DND-41 (cell line): Measurements from ENCODE around the gene TSPAN18.

ENCODE experiments used
- ATAC-seq: fragments of 200-7000 bp; cut with Tn5 transposase; 3 replicates; pipeline ENCODE4 v1.9.1; 2021; ENCODE audit warnings: low read depth; ENCODE audit not compliant: insufficient read depth
- DNase-seq: peaks from one replicate; pipeline ENCODE4 v3.0.0-alpha.2; 2020
- H2AFZ ChIP-seq: 2 replicates; pipeline ENCODE4 v1.6.0; 2012; ENCODE audit warnings: low read depth, low read length
- H3K27ac ChIP-seq: 2 replicates; pipeline ENCODE4 v1.5.1; 2012; ENCODE audit warnings: low read length, inconsistent platforms
- H3K27me3 ChIP-seq: fragments of 200-600 bp; sonication (generic); 2 replicates; pipeline ENCODE4 v1.6.0; 2012; ENCODE audit warnings: low read length, mild to moderate bottlenecking, inconsistent platforms; ENCODE audit not compliant: insufficient read depth, poor library complexity
- H3K36me3 ChIP-seq: 2 replicates; pipeline ENCODE4 v1.5.1; 2012; ENCODE audit warnings: low read length, inconsistent platforms; ENCODE audit not compliant: insufficient read depth
- H3K4me1 ChIP-seq: 2 replicates; pipeline ENCODE4 v1.5.1; 2012; ENCODE audit warnings: mild to moderate bottlenecking, low read length; ENCODE audit not compliant: insufficient read depth
- H3K4me2 ChIP-seq: 2 replicates; pipeline ENCODE4 v1.6.0; 2012; ENCODE audit warnings: mild to moderate bottlenecking, moderate library complexity, low read length, inconsistent platforms; ENCODE audit not compliant: insufficient read depth
- H3K4me3 ChIP-seq, 2 experiments: fragments of 200-600 bp in 1 of 2; shearing (Covaris generic) in 1 of 2; 2 replicates each; pipeline ENCODE4 v1.5.1; 2012 to 2016; ENCODE audit warnings: inconsistent platforms in 2 of 2, low read length in 2 of 2, mild to moderate bottlenecking in 2 of 2, low read depth in 1 of 2, moderate library complexity in 1 of 2
- H3K79me2 ChIP-seq: 2 replicates; pipeline ENCODE4 v1.6.0; 2012; ENCODE audit warnings: low read length, inconsistent platforms; ENCODE audit not compliant: insufficient read depth
- H3K9ac ChIP-seq: 2 replicates; pipeline ENCODE4 v1.6.0; 2012; ENCODE audit warnings: low read depth, mild to moderate bottlenecking, inconsistent platforms, low read length, moderate library complexity
- H3K9me3 ChIP-seq: 2 replicates; pipeline ENCODE4 v1.5.1; 2012; ENCODE audit warnings: low read length, moderate library complexity, mild to moderate bottlenecking, inconsistent platforms; ENCODE audit not compliant: insufficient read depth, severe bottlenecking
- H4K20me1 ChIP-seq: 2 replicates; pipeline ENCODE4 v1.6.0; 2012; ENCODE audit warnings: low read length; ENCODE audit not compliant: insufficient read depth
- CTCF ChIP-seq: IDR thresholded peaks from 2 replicates; pipeline ENCODE4 v1.5.1; 2012; ENCODE audit warnings: borderline replicate concordance, low read length, moderate library complexity, mild to moderate bottlenecking; ENCODE audit not compliant: poor library complexity, severe bottlenecking; ENCODE audit errors: extremely low read depth
- EZH2 ChIP-seq: IDR thresholded peaks from 3 replicates; pipeline ENCODE4 v1.6.1; 2012; ENCODE audit warnings: borderline replicate concordance, low read depth, mild to moderate bottlenecking, moderate library complexity, low read length, inconsistent platforms; ENCODE audit not compliant: severe bottlenecking

The TSPAN18 gene

GRCh38 chr11:44753961-44754645 lies 27.3 kb downstream of the TSPAN18 start:
- H3K9me3 ChIP-seq = no peaks in the 10 kb centered on the region
- H3K4me3 ChIP-seq = no peak overlapping the region
- H3K9ac ChIP-seq = no peak overlapping the region
- H2AFZ ChIP-seq = no peak overlapping the region
- no peak for DNase-seq
- no peak for TF ChIP-seq EZH2
- no peak for TF ChIP-seq CTCF
- no peaks in the 10 kb centered on the region for H3K4me1 ChIP-seq
- H3K27ac ChIP-seq = no peak overlapping the region
- no peak overlapping the region for H3K4me2 ChIP-seq
- H3K79me2 ChIP-seq = no peaks in the 10 kb centered on the region
- H4K20me1 ChIP-seq = 0 out of 2 replicates have a peak, but pooled peaks cover 2% of the 10 kb centered on the region
- H3K27me3 ChIP-seq = peaks cover 18% of the 10 kb centered on the region
- no peak for ATAC-seq
- H3K36me3 ChIP-seq = no peaks in the 10 kb centered on the region

- Histone ChIP-seq H3K9me3 (no peaks in the 10 kb centered on the region), H3K9ac (no peak overlapping the region), H4K20me1 (0 out of 2 replicates have a peak, but pooled peaks cover 2% of the 10 kb centered on the region), H3K36me3 (no peaks in the 10 kb centered on the region), H3K27ac (no peak overlapping the region), H3K4me1 (no peaks in the 10 kb centered on the region), H2AFZ (no peak overlapping the region), H3K4me2 (no peak overlapping the region), H3K27me3 (peaks cover 16% of the 10 kb centered on the region), H3K4me3 (no peak overlapping the region), H3K79me2 (no peaks in the 10 kb centered on the region)
- no peak for ATAC-seq
- TF ChIP-seq EZH2 = no peak
- no peak for TF ChIP-seq CTCF
- no peak for DNase-seq
Measured at GRCh38 chr11:44754876-44755555, 28.3 kb downstream of the TSPAN18 start.

GRCh38 chr11:44755556-44756523 lies 29.1 kb downstream of the TSPAN18 start:
- H3K9me3 ChIP-seq = no peaks in the 10 kb centered on the region
- H3K4me2 ChIP-seq = no peak overlapping the region

More at GRCh38 chr11:44755556-44756523, 29.1 kb downstream of the TSPAN18 start:
- peaks cover 12% of the 10 kb centered on the region for H3K27me3 ChIP-seq
- no peak for TF ChIP-seq EZH2
- no peak for TF ChIP-seq CTCF
- no peaks in the 10 kb centered on the region for H3K79me2 ChIP-seq
- no peaks in the 10 kb centered on the region for H4K20me1 ChIP-seq
- no peak overlapping the region for H3K27ac ChIP-seq
- no peak overlapping the region for H2AFZ ChIP-seq
- no peak overlapping the region for H3K4me3 ChIP-seq
- DNase-seq (no peak), ATAC-seq (no peak)
- H3K36me3 ChIP-seq = no peaks in the 10 kb centered on the region
- H3K4me1 ChIP-seq = no peaks in the 10 kb centered on the region
- H3K9ac ChIP-seq = no peak overlapping the region
